Stimulated activated CD4-positive, alpha-beta T cell treated with anti-CD3 and anti-CD28 coated beads, TNF-alpha, amount 100 ng/mL, for 24 hours (primary cell): ENCODE data around the gene NPHP4.

Source experiments
- DNase-seq, 3 experiments: peaks; one replicate each; pipeline ENCODE4 v3.0.0-alpha.2; 2020; ENCODE audit warnings: low read depth in 3 of 3

The NPHP4 gene

GRCh38 chr1:6004412-6005123 lies 12.3 kb upstream of the NPHP4 start:
- no peak for DNase-seq

DNA sequence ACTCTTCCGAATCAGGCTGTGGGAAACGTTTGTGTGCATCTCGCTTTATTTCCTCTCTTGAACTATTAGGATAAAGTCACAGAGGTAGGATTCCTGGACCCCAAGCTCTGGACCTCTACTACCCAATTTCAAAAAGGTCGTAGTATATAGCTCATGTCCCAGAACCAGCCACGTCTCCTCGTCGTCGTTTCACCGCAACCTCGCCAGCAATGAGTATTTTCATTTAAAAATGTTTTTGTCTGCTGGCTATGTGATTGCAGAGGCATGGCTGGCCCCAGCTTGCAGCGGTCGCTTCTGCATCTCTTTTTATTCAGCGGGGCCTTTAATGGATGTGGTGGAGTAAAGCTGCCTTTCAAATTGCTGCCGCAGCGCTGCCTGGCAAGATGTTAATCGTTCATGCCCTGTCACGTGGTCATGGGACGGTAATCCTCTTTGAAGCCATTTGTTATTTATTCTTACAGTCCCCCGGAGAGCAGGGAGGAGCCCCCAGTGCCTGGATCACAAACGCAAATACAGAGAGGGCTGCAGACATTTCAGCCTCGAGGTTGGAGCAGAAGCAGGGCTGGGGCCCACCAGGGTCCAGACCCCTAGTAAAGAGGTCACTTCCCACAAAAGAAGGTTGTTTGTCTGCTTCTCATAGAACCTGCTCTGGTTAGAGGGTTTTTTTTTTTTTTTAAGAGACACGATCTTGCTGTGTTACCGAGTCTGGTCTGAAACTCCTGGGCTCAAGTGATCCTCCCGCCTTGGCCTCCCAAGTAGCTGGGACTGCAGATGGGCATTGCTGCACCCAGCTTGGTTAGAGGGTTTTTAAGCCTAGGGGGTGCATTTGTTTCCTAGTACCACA lies 11.6 kb upstream of the NPHP4 start:
- no peak for DNase-seq

- DNase-seq, result no peak
These were observed 10.7 kb upstream of the NPHP4 start for GRCh38 chr1:6002714-6003501.

DNA sequence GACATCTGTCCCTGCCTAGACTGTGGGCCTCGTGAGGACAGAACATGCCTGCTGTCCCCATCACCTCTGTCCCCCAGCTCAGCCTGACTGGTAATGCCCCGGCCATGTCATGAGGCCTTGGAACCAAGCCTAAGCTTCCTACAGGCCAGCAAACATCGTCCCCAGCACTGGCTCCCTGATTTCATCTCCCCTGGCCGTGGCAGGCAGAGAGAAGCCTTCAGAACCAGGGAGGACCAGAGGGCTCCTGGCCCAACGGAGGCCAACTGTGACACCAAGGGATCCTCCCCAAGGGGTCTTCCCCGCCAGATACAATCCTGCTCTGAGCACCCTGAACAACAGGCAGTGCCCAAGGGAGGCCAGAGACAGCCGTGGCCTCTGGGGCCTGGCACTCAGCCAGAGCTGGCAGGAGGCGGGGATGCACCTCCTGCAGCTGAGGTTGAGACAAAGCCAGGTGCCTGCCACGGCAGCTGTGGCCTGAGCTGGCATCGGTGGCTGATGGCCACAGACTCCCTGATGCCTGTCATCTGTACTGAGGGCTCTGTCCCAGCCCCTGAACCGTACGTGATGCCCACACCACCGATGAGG lies 9.9 kb upstream of the NPHP4 start:
- DNase-seq, result no peak

GRCh38 chr1:6000444-6001288 lies 8.4 kb upstream of the NPHP4 start:
- DNase-seq, result no peak

DNA sequence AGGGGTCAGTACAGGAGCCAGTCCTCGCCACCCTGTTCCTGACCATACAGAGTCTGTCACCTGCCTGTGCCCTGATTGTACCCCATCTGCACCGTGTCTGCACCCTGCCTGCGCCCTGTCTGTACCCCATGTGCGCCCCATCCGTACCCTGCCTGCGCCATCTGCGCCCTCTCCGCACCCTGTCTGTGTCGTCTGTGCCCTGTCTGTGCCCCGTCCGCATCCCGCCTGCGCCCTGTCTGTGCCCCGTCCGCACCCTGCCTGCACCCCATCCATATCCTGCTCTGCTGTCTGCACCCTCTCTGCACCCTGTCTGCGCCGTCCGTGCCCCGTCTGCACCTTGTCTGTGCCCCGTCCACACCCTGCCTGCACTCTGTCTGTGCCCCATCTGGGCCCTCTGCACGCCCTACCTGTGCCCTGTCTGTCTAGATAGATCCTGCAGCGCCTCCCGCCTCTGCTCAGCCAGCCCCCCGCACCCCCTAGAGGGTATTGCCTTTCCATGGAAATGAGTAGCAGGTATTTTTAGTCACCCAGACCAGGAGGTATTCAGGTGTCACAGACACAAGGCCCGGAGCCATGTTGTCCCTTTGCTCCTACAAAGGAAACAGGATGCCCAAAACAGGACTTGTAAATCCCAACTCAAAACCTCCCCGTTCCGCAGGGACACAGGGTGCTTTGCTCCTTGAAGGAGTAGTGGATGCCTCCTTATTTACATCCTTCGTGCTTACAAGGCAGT lies 7.7 kb upstream of the NPHP4 start:
- no peak for DNase-seq

- DNase-seq, result no peak
These were observed 6.7 kb upstream of the NPHP4 start for GRCh38 chr1:5998906-5999301.

GRCh38 chr1:5998051-5998905 lies 6.1 kb upstream of the NPHP4 start:
- DNase-seq, result no peak

GRCh38 chr1:5997316-5997715 lies 5.1 kb upstream of the NPHP4 start:
- no peak for DNase-seq

DNA sequence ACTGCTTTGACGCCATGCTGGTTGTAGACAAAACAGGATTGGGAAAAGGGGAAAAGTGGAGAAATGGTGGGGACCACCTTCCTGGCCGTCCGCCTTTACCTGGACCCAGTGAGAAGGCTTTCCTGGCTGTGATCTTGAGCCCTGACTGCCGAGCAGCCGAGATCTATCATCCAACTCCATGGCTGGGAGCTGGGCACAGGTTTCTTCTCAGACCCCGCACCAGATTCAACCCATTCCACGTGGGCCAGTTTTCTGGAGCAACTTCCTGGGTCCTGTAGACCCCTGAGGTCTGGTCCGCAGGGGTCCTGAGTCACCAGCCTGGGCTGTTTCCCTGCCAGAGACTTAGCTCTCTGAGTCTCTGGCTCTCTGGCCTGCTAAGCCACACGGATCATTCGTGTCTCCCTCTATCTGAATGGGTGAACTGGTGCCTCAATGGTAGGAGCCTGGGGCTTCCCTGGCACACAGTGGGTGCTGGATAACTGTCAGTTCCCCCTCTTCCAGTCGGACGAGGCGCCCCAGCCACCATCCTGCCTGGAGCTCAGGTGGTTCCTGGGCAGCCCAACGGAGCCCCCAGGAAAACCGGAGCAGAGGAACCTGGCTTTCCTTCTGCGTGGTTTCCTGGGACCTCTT lies 4.5 kb upstream of the NPHP4 start:
- DNase-seq, result no peak

DNA sequence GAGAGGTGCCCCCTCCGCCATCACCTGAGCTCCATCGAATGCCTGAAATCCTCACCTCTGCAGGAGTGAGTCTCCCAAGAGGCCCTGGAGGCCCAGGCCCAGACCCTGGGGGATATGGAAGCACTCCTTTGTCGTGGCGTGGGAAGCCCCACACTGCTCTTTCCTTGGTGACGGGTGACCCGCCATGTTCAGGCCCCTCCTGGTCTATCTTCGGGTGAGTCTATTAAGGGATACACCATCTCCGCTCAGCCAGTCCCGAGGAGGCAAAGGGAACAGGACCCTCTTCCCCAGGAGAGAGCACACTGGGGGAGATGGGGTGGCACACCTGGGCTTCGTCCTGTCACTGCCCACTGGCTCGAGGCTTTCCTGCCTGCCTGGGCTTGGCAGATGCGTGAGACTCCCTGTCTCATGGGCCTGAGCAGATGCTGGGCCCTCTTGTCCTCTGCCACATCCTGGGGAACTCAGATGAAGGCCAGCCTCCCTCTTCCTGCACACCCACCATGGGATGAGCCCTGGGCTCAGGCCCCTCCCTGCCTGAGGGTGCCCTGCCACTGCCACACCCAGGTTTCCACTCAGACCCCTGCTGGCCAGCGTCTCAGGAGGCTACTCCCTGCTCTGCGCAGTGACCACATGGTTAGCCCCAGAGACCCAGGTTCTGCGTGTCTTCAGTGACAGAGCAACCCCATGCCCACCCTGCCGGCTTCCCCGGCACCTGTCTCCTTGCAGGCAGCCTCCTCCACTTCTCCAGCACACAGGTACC lies 3.8 kb upstream of the NPHP4 start:
- no peak for DNase-seq

DNA sequence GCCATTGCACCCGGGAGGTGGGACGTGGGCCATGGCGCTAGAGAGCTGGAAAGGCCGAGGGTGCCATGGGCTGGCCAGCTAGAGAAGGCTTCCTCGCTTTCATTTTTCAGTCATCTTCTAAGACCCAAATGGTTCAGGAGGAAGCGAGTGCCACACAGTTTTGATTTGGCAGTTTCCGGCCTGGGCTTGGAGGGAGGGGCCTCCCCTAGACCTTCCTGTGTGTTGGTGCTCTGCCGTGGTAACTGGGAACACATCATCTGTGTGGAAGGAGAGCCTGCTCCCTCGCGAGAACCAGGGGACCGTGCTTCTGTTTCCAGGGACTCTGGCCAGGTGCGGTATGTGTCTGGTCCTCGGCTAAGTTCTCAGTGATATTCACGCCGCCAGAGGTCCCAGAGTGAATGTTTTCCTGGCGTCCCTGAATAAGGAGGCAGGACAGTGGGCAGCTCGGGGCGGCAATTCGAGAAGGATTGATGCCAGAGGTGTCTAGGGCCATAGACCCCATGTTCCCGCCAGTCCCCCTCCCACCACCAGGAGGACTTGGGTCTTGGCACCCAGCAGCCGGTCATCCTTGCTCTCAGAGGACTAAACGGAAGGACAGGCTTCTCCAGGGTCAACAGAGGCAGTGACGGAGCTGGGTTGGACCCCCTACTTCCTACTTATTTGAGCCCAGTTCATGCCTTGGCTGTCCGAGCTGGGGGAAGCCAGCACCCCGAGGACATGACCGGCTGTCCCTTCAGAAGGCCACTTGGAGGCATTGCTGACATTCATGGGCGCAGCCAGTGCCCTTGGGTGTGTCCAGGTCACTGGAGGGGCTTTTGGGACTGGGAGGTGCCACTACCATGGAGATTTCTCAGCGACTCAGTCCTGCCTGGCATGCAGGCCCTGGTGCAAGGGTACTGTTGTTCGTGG lies 2.7 kb upstream of the NPHP4 start:
- peak in 1 of 3 experiments; percentile 54 for DNase-seq

- peak in 1 of 3 experiments; percentile 35 for DNase-seq
These were observed 1.6 kb upstream of the NPHP4 start for GRCh38 chr1:5993556-5994491.

DNA sequence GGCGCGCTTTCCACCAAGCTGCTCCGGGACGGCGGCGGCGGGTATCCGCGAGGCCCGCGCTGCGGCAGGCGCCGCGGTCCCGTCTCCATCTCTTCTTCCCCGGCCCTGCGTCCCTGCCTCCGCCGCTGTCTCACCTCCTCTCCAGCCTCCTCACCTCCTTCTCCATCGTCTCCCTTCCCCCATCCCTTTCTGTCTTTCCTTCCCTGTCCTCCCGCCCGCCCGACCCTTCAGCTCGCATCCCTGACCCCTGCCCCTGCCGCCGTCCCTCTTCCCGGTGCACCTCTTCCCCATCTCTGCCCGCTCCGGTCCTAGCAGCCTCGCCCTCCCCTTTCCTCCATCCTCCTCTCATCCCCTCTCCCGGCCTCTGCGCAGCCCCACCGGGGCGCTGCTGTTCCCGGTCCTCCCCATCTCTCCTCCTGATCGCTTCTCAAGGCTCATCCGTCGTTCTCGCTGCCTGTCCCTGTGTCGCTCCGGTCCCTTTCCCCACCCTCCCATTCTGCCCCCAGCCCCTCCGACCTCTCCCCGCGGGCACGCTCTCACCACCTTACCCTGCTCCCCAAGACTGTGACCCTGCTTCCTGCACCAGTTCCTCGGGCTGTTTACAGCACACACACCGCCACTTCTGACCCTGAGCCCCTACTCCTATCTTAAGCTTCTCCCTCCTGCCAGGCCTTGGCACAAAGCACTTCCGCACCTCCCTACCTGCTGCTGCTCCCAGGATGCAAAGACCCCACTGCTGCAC lies 760 bp upstream of the NPHP4 start:
- peak in 1 of 3 experiments; percentile 11 for DNase-seq

- DNase-seq, result peak in 1 of 3 experiments; percentile 25
These were observed 722 bp downstream of the NPHP4 start for GRCh38 chr1:5991381-5992025.
